Tibial nerve (tissue), 3 donors: ENCODE measurements around the gene GASK1A.

Experiments
- CTCF ChIP-seq, 5 experiments: fragments of 200-600 bp in 3 of 5; fragments of 450-650 bp in 2 of 5; sonication (generic) in 3 of 5; IDR thresholded peaks; one replicate each; pipeline ENCODE4 v1.5.1; 2016 to 2019; ENCODE audit warnings: antibody characterized with exemption in 5 of 5, mild to moderate bottlenecking in 3 of 5, moderate library complexity in 2 of 5
- POLR2A ChIP-seq, 2 donors: fragments of 450-650 bp; IDR thresholded peaks; one replicate each; pipeline ENCODE4 v1.6.1; 2017; ENCODE audit warnings: antibody characterized with exemption in 2 of 2, mild to moderate bottlenecking in 2 of 2, moderate library complexity in 2 of 2

- TF ChIP-seq CTCF (IDR thresholded peaks at IDR 0.05) = no peak
- no peak for TF ChIP-seq POLR2A (IDR thresholded peaks at IDR 0.05)
Observed at GRCh38 chr3:43035801-43036365, 56.8 kb downstream of the GASK1A start.
